Neuronal stem cell (in vitro differentiated cells): ENCODE results near the gene VTCN1.
A peak's percentile ranks its signal among the peaks of the same experiment; 100 is the strongest.

Source experiments
- DNase-seq: peaks from one replicate; pipeline ENCODE4 v3.0.0-alpha.2; 2013; ENCODE audit warnings: low spot score
- H2AFZ ChIP-seq: one replicate; pipeline ENCODE4 v1.6.1; 2013; ENCODE audit warnings: mild to moderate bottlenecking, low read length, inconsistent platforms
- H2AK5ac ChIP-seq: 2 replicates; pipeline ENCODE4 v1.6.1; 2013; ENCODE audit warnings: low read depth, mild to moderate bottlenecking, inconsistent platforms, low read length, moderate library complexity, mixed read lengths
- H2BK120ac ChIP-seq: 2 replicates; pipeline ENCODE4 v1.6.1; 2013; ENCODE audit warnings: low read depth, mild to moderate bottlenecking, inconsistent platforms, low read length, moderate library complexity, mixed read lengths
- H2BK12ac ChIP-seq: one replicate; pipeline ENCODE4 v1.6.1; 2013; ENCODE audit warnings: low read length, inconsistent platforms
- H2BK15ac ChIP-seq: 2 replicates; pipeline ENCODE4 v1.6.1; 2013; ENCODE audit warnings: mild to moderate bottlenecking, low read length, inconsistent platforms, mixed read lengths
- H2BK5ac ChIP-seq: one replicate; pipeline ENCODE4 v1.6.1; 2013; ENCODE audit warnings: inconsistent platforms, mild to moderate bottlenecking, low read length, moderate library complexity
- H3K14ac ChIP-seq: one replicate; pipeline ENCODE4 v1.6.1; 2013; ENCODE audit warnings: low read length, inconsistent platforms
- H3K18ac ChIP-seq: 2 replicates; pipeline ENCODE4 v1.6.1; 2013; ENCODE audit warnings: low read length, inconsistent platforms
- H3K23ac ChIP-seq: 2 replicates; pipeline ENCODE4 v1.6.1; 2013; ENCODE audit warnings: low read depth, mild to moderate bottlenecking, mixed read lengths, low read length, inconsistent platforms; ENCODE audit not compliant: poor library complexity
- H3K27ac ChIP-seq: replicated peaks from 3 replicates; pipeline ENCODE4 v1.5.1; 2013; ENCODE audit warnings: low read length, inconsistent platforms
- H3K27me3 ChIP-seq, 3 experiments: 2 replicates each; pipeline ENCODE4 v1.6.1; 2013; ENCODE audit warnings: low read length in 3 of 3, mild to moderate bottlenecking in 2 of 3, inconsistent platforms in 1 of 3, low read depth in 1 of 3, mixed read lengths in 1 of 3, moderate library complexity in 1 of 3; ENCODE audit not compliant: control insufficient read depth in 3 of 3, insufficient read depth in 3 of 3
- H3K36me3 ChIP-seq, 2 donors: replicated peaks in 1 of 2; 2 replicates each; pipeline ENCODE4 v1.6.1; 2013; ENCODE audit warnings: low read length in 2 of 2; ENCODE audit not compliant: control insufficient read depth in 2 of 2, insufficient read depth in 2 of 2
- H3K4ac ChIP-seq: 2 replicates; pipeline ENCODE4 v1.6.1; 2013; ENCODE audit warnings: inconsistent platforms, mild to moderate bottlenecking, low read length, moderate library complexity
- H3K4me1 ChIP-seq, 2 donors: 1 replicate in 1 of 2; 2 replicates in 1 of 2; pipeline ENCODE4 v1.6.1; 2013; ENCODE audit warnings: low read length in 2 of 2, low read depth in 1 of 2; ENCODE audit not compliant: control insufficient read depth in 2 of 2, insufficient read depth in 1 of 2
- H3K4me2 ChIP-seq: one replicate; pipeline ENCODE4 v1.6.1; 2013; ENCODE audit warnings: mild to moderate bottlenecking, low read length, inconsistent platforms; ENCODE audit not compliant: insufficient read depth, poor library complexity, severe bottlenecking
- H3K4me3 ChIP-seq, 2 donors: 2 replicates each; pipeline ENCODE4 v1.5.1; 2013; ENCODE audit warnings: low read length in 2 of 2, mild to moderate bottlenecking in 2 of 2, inconsistent platforms in 1 of 2, moderate library complexity in 1 of 2
- H3K79me1 ChIP-seq: one replicate; pipeline ENCODE4 v1.6.1; 2013; ENCODE audit warnings: low read depth, mild to moderate bottlenecking, inconsistent platforms, low read length, moderate library complexity
- H3K9ac ChIP-seq: one replicate; pipeline ENCODE4 v1.6.1; 2013; ENCODE audit warnings: mild to moderate bottlenecking, low read depth, low read length, inconsistent platforms; ENCODE audit not compliant: poor library complexity
- H3K9me3 ChIP-seq, 2 donors: replicated peaks in 1 of 2; 2 replicates each; pipeline versions ENCODE3 to v1.6.1; 2013; ENCODE audit warnings: low read length in 2 of 2, mild to moderate bottlenecking in 2 of 2, inconsistent platforms in 1 of 2, low read depth in 1 of 2, mixed read lengths in 1 of 2, moderate library complexity in 1 of 2; ENCODE audit not compliant: control insufficient read depth in 2 of 2, insufficient read depth in 1 of 2
- H4K8ac ChIP-seq: one replicate; pipeline ENCODE4 v1.6.1; 2013; ENCODE audit warnings: low read depth, mild to moderate bottlenecking, inconsistent platforms, low read length, moderate library complexity
- H4K91ac ChIP-seq: one replicate; pipeline ENCODE4 v1.6.1; 2013; ENCODE audit warnings: low read length, low read depth, mild to moderate bottlenecking, inconsistent platforms; ENCODE audit not compliant: poor library complexity
- WGBS, 2 donors: extraction: QIAGEN DNeasy Blood & Tissue Kit; methylation state at CpG; one replicate each; pipeline ENCODE4 v1.1.7; 2013; ENCODE audit warnings: missing lambda C conversion rate in 2 of 2, mixed read lengths in 1 of 2; ENCODE audit not compliant: insufficient read length in 2 of 2, insufficient replicate concordance in 1 of 2; ENCODE audit errors: extremely low coverage in 2 of 2; 5-methylcytosine and 5-hydroxymethylcytosine counted together

The VTCN1 gene

DNA sequence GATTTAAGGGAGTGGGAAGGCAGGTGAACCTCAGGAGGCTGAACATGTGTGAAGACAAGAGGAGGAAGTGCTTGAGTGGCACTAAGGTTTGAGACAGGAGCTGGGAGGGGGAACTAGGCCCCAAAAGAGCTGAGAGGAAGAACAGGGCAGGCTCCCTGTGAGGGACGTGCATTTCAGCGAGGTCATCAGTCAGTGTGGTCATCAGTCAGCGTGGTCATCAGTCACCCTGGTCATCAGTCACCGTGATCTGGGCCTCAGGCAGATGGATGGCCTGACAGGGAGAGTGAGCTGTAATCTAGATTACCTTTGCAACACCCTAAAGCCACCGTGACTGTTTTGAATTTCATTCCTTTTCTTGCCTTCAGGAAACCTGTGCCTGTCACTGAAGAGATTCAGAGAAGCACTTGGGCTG is 29.1 kb downstream of the VTCN1 start:
- Histone ChIP-seq H3K27ac (no peak overlapping the region), H4K8ac (no peak overlapping the region), H2BK12ac (peak overlapping the region; percentile 41), H3K9ac (no peak overlapping the region), H3K4ac (peak overlapping the region; percentile 12), H3K79me1 (no peaks in the 10 kb centered on the region), H2BK120ac (peak overlapping the region; percentile 12), H3K27me3 (no peaks in the 10 kb centered on the region), H3K18ac (peak overlapping the region; percentile 78), H3K23ac (no peak overlapping the region), H3K36me3 (no peaks in the 10 kb centered on the region), H4K91ac (no peak overlapping the region), H2AK5ac (peak overlapping the region; percentile 19), H2BK15ac (no peak overlapping the region), H2BK5ac (peak overlapping the region; percentile 25), H3K4me1 (peaks cover 18 to 19% of the 10 kb centered on the region in 2 donors), H3K9me3 (no peaks in the 10 kb centered on the region), H3K4me2 (no peak overlapping the region), H3K14ac (no peak overlapping the region), H3K4me3 (no peak overlapping the region), H2AFZ (no peak overlapping the region)
- WGBS, 2 donors = no CpG with 5 or more reads among the region's 5 CpGs
- DNase-seq = no peak

DNA sequence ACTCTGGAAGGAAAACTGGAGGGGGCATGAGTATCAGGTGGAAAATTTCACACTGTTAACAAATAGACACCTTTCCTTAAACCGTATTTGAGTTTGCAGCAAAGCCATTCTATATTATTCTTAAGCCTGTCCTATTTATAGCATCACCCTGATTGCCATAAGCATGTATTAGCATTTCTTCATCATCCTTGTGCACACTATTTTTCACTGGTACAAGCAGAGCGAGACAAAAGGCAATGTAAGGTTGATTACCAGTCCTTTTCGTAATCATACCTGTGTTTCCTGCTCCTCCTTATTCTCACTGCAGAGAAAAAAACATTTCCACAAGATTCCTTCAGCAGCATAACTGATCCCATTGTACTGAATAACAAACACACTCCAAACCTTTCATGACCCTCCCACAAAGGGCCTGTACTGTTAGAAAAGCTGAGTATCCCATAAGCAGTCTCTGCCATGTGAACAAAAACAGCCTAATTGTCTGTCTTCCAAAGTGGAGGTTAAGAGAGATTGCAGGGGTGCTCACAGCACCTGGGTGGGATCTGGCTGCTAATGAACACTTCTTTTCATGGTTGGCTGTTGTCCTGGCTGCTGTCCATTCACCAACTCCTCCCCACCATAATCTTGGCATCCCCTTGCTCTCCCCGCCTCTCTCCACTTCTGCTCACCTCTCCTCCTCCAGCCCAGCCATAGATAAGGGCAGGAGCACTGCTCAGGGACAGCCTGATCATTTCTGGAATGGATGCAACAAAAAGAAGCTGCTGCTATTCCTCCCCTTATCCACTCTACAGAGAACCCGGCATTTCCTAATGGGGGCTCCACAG is 30.4 kb downstream of the VTCN1 start:
- Histone ChIP-seq H3K79me1 (no peaks in the 10 kb centered on the region), H3K4me2 (no peak overlapping the region), H2BK120ac (no peak overlapping the region), H3K23ac (no peak overlapping the region), H3K36me3 (no peaks in the 10 kb centered on the region), H2AFZ (peak overlapping the region; percentile 14), H3K27ac (peak overlapping the region; percentile 53), H3K27me3 (no peaks in the 10 kb centered on the region), H2BK12ac (no peak overlapping the region), H3K18ac (no peak overlapping the region), H3K9ac (no peak overlapping the region), H4K8ac (no peak overlapping the region), H2BK5ac (no peak overlapping the region), H2BK15ac (no peak overlapping the region), H2AK5ac (no peak overlapping the region), H3K4me3 (no peak overlapping the region), H4K91ac (no peak overlapping the region), H3K4ac (no peak overlapping the region), H3K4me1 (peaks cover 18 to 21% of the 10 kb centered on the region in 2 donors), H3K14ac (no peak overlapping the region), H3K9me3 (no peaks in the 10 kb centered on the region)
- no CpG with 5 or more reads among the region's 5 CpGs for WGBS, 2 donors
- DNase-seq = peak; percentile 29

DNA sequence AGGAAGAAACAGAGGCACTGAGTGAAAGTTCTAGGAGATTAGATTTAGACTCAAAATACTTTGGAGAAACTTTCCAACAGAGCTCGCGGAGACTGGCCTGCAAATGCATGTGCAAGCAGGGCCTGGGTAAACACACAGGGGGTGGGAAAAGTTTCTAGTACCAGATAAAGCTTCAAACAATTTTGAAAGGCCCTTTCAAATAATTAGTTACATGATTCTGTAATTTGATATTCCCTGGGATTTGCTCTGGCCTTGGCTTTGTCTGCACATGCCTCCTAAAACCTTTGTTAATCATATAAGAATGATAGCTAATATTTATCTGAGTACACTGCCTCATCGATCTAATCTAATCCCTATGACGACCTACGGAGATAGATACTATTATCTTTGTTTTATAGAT is 31.3 kb downstream of the VTCN1 start:
- H3K14ac ChIP-seq = no peak overlapping the region
- H4K8ac ChIP-seq = no peak overlapping the region
- H2AFZ ChIP-seq = peak overlapping the region; percentile 37
- H2BK120ac ChIP-seq = no peak overlapping the region
- no peaks in the 10 kb centered on the region for H3K79me1 ChIP-seq
- H3K27me3 ChIP-seq = no peaks in the 10 kb centered on the region
- H3K4me1 ChIP-seq = peaks cover 18 to 24% of the 10 kb centered on the region in 2 donors
- no peaks in the 10 kb centered on the region for H3K9me3 ChIP-seq
- no peak overlapping the region for H3K4me3 ChIP-seq
- H3K18ac ChIP-seq = no peak overlapping the region
- H3K9ac ChIP-seq = no peak overlapping the region
- no peak overlapping the region for H4K91ac ChIP-seq
- no peaks in the 10 kb centered on the region for H3K36me3 ChIP-seq
- no peak for DNase-seq
- H3K4me2 ChIP-seq = no peak overlapping the region
- H2BK5ac ChIP-seq = no peak overlapping the region
- no peak overlapping the region for H2AK5ac ChIP-seq
- no peak overlapping the region for H3K4ac ChIP-seq
- no peak overlapping the region for H2BK12ac ChIP-seq
- no peak overlapping the region for H3K23ac ChIP-seq
- no CpG with 5 or more reads among the region's 5 CpGs for WGBS, 2 donors
- no peak overlapping the region for H2BK15ac ChIP-seq
- no peak overlapping the region for H3K27ac ChIP-seq

DNA sequence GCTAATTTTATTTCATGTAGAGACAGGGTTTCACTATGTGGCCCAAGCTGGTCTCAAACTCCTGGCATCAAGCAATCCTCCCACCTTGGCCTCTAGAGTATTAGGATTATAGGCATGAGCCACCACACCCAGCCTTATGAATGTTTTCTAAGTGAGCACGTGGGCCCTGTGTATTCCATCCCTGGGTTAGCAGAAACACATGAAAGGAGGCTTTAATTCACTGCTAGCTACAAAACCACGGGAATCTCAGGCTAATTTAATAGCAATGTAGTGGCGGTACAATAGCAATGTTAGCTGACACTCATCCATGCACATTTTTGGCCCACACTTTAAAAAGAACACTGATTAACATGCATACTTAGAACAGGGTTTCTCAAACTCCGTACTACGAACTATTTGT is 32.0 kb downstream of the VTCN1 start:
- DNase-seq = no peak
- Histone ChIP-seq H2AK5ac (no peak overlapping the region), H3K4me3 (no peak overlapping the region), H2BK5ac (no peak overlapping the region), H2BK12ac (no peak overlapping the region), H3K18ac (no peak overlapping the region), H4K91ac (no peak overlapping the region), H3K27ac (peak overlapping the region; percentile 10), H3K9ac (no peak overlapping the region), H3K14ac (no peak overlapping the region), H3K23ac (no peak overlapping the region), H4K8ac (no peak overlapping the region), H3K4ac (no peak overlapping the region), H2BK15ac (no peak overlapping the region), H3K4me2 (no peak overlapping the region), H3K9me3 (no peaks in the 10 kb centered on the region), H2BK120ac (no peak overlapping the region), H3K36me3 (no peaks in the 10 kb centered on the region), H2AFZ (peak overlapping the region; percentile 37), H3K79me1 (no peaks in the 10 kb centered on the region), H3K4me1 (peaks cover 18 to 24% of the 10 kb centered on the region in 2 donors), H3K27me3 (no peaks in the 10 kb centered on the region)
- no CpG with 5 or more reads among the region's 5 CpGs for WGBS, 2 donors
